K562 (cell line): ENCODE measurements around the gene TXN2. TPM values are rescaled to one million over a fixed set of nuclear protein-coding genes. Genes with fewer than 3 reads are reported as not detected.

ENCODE experiments used
- CCNT2 ChIP-seq: IDR thresholded peaks from 2 replicates; pipeline ENCODE4 v1.6.1; 2011; ENCODE audit warnings: borderline replicate concordance, low read depth, mild to moderate bottlenecking, moderate library complexity, mixed read lengths, low read length; ENCODE audit not compliant: insufficient read length; ENCODE audit errors: extremely low read depth
- CLOCK ChIP-seq: fragments of 250-450 bp; sonication (Bioruptor Pico); IDR thresholded peaks from 2 replicates; pipeline ENCODE4 v1.4.0; 2020; ENCODE audit warnings: mild to moderate bottlenecking, moderate library complexity, borderline replicate concordance
- CXXC5 ChIP-seq: fragments of 250-450 bp; sonication (Bioruptor Pico); IDR thresholded peaks from 2 replicates; pipeline ENCODE4 v1.8.0; 2022; ENCODE audit warnings: inconsistent platforms, mild to moderate bottlenecking, moderate library complexity
- DACH1 ChIP-seq: fragments of 450-650 bp; IDR thresholded peaks from 2 replicates; pipeline ENCODE4 v1.6.1; 2018; ENCODE audit not compliant: partially characterized antibody
- DLX4 ChIP-seq: fragments of 250-450 bp; sonication (Bioruptor Pico); IDR thresholded peaks from 2 replicates; pipeline ENCODE4 v1.6.1; 2021; ENCODE audit warnings: mild to moderate bottlenecking
- EZH2 ChIP-seq: IDR thresholded peaks from 2 replicates; pipeline ENCODE4 v1.6.1; 2012; ENCODE audit warnings: low read depth, mild to moderate bottlenecking, inconsistent platforms, low read length, borderline replicate concordance
- LARP7 ChIP-seq: fragments of 450-650 bp; IDR thresholded peaks from 2 replicates; pipeline ENCODE4 v1.6.1; 2016
- MLLT1 ChIP-seq, 2 experiments: fragments of 450-650 bp; IDR thresholded peaks; 2 replicates each; pipeline ENCODE4 v1.6.1; 2016
- NCOA2 ChIP-seq, 2 experiments: fragments of 450-650 bp; IDR thresholded peaks; 2 replicates each; pipeline ENCODE4 v1.6.1; 2018; ENCODE audit warnings: mild to moderate bottlenecking in 2 of 2, moderate library complexity in 1 of 2; ENCODE audit not compliant: partially characterized antibody in 2 of 2
- NR3C1 ChIP-seq: sonication (generic); formaldehyde crosslinking; IDR thresholded peaks from 2 replicates; pipeline ENCODE4 v1.8.1; 2022; ENCODE audit warnings: missing genetic modification reagents
- TEAD4 ChIP-seq, 2 experiments: sonication (generic) in 1 of 2; formaldehyde crosslinking in 1 of 2; IDR thresholded peaks; 2 replicates each; pipeline versions ENCODE4 v1.6.1 to v1.8.0; 2012 to 2022; ENCODE audit warnings: borderline replicate concordance in 1 of 2, inconsistent platforms in 1 of 2, low read length in 1 of 2, mild to moderate bottlenecking in 1 of 2, missing genetic modification reagents in 1 of 2
- UBTF ChIP-seq, 2 experiments: IDR thresholded peaks; 2 replicates each; pipeline ENCODE4 v1.6.1; 2012; ENCODE audit warnings: improper control_type of control experiment in 2 of 2, low read depth in 2 of 2, low read length in 2 of 2, borderline replicate concordance in 1 of 2
- XRCC4 ChIP-seq: IDR thresholded peaks from one replicate; pipeline ENCODE4 v1.6.1; 2011; ENCODE audit not compliant: insufficient read depth, insufficient read length; ENCODE audit errors: extremely low read depth
- ZNF41 ChIP-seq: fragments of 250-450 bp; sonication (Bioruptor Pico); conservative IDR thresholded peaks from 2 replicates; pipeline ENCODE4 v1.4.0; 2020; ENCODE audit warnings: mild to moderate bottlenecking
- ZNF518B ChIP-seq: fragments of 250-450 bp; sonication (Bioruptor Pico); IDR thresholded peaks from 2 replicates; pipeline ENCODE4 v1.5.0; 2021; ENCODE audit warnings: mild to moderate bottlenecking, moderate library complexity
- polyA plus RNA-seq, 8 experiments: library from polyadenylated mRNA; depleted of rRNA in 4 of 8; stranded (reverse) in 5 of 8; unstranded in 3 of 8; fragments of >200 nt; fragmentation: Nextera tagmentation in 2 of 8; fragmentation: Illumina TruSeq in 1 of 8; extraction: Ambion mirVana in 2 of 8; extraction: Trizol in 1 of 8; gene quantifications; 2 replicates each; pipeline versions ENCODE4 v1.2.1 to v1.2.3, GENCODE V29; 2011 to 2014; ENCODE audit warnings: inconsistent platforms in 1 of 8, missing spikeins in 1 of 8
- total RNA-seq, 7 experiments: library from RNA; depleted of rRNA in 6 of 7; stranded (reverse); fragments of >200 nt in 6 of 7; fragmentation: Illumina TruSeq in 2 of 7; extraction: Trizol in 2 of 7; gene quantifications; 2 replicates each; pipeline versions ENCODE4 v1.2.1 to v1.2.3, GENCODE V29; 2011 to 2021; ENCODE audit warnings: low replicate concordance in 1 of 7

The TXN2 gene
- total and polyA plus RNA-seq, 9 of the 15 experiments (the other 6 are each of a cell fraction or from before 2014, with no cell fraction given) = 48.5 to 399 (median 118) TPM

- TF ChIP-seq ZNF518B (CRISPR knock-in tag) (no peak), DLX4 (no peak), CLOCK (CRISPR knock-in tag) (no peak), UBTF (IDR thresholded peaks at IDR 0.05; ENCODE audit: borderline replicate concordance in 1 of 2, low read depth in 2 of 2, low read length in 2 of 2) (no peak), EZH2 (no peak), DACH1 (no peak), XRCC4 (no peak), LARP7 (no peak), NR3C1 (peak; percentile 84), TEAD4 (IDR thresholded peaks at IDR 0.05; ENCODE audit: low read length) (no peak), TEAD4 (CRISPR knock-in tag; IDR thresholded peaks at IDR 0.05; ENCODE audit: borderline replicate concordance) (0 out of 2 replicates have a peak, but pooled peaks have one; percentile 41), CXXC5 (CRISPR knock-in tag) (peak; percentile 92), CCNT2 (peak; percentile 83), ZNF41 (no peak), MLLT1 (IDR thresholded peaks at IDR 0.05) (no peak), NCOA2 (IDR thresholded peaks at IDR 0.05; ENCODE audit: partially characterized antibody in 2 of 2) (no peak)
Observed at GRCh38 chr22:36506637-36507517, 25.4 kb upstream of the TXN2 start, which contains the start of gene FOXRED2 (continued).
